GM23338 (cell line): ENCODE results near the gene MYO5C. TPM values are rescaled to one million over a fixed set of nuclear protein-coding genes. Genes with fewer than 3 reads are reported as not detected.
"Not testable (repeated sequence)": the region's sequence is repeated elsewhere in the genome, so short reads cannot be mapped to it uniquely, and the experiment has no call there.

Experiments used
- ATAC-seq: fragments of 200-7000 bp; cut with Tn5 transposase; 3 replicates; pipeline ENCODE4 v1.9.1; 2020
- DNase-seq: peaks from one replicate; pipeline ENCODE4 v3.0.0-alpha.2; 2015; ENCODE audit warnings: low spot score
- H2AFZ ChIP-seq: fragments of 200-600 bp; sonication (generic); 2 replicates; pipeline ENCODE4 v1.8.0; 2016; ENCODE audit warnings: antibody characterized with exemption, mild to moderate bottlenecking, moderate library complexity
- H3F3A ChIP-seq: fragments of 200-600 bp; sonication (generic); replicated peaks from 2 replicates; pipeline ENCODE4 v1.8.0; 2017; ENCODE audit warnings: antibody characterized with exemption, mixed run types, low read depth
- H3K27ac ChIP-seq: fragments of 200-600 bp; sonication (generic); 2 replicates; pipeline ENCODE4 v1.6.1; 2016; ENCODE audit warnings: low read depth
- H3K27me3 ChIP-seq: fragments of 200-600 bp; sonication (generic); 2 replicates; pipeline ENCODE4 v1.8.0; 2016; ENCODE audit warnings: mild to moderate bottlenecking, mixed run types, moderate library complexity; ENCODE audit not compliant: insufficient read depth
- H3K36me3 ChIP-seq: fragments of 200-600 bp; sonication (generic); 2 replicates; pipeline ENCODE4 v1.8.0; 2016; ENCODE audit warnings: mild to moderate bottlenecking; ENCODE audit not compliant: insufficient read depth
- H3K4me1 ChIP-seq: fragments of 200-600 bp; sonication (generic); 2 replicates; pipeline ENCODE4 v1.8.0; 2016; ENCODE audit warnings: mild to moderate bottlenecking, moderate library complexity; ENCODE audit not compliant: insufficient read depth
- H3K4me2 ChIP-seq: fragments of 200-600 bp; sonication (generic); 2 replicates; pipeline ENCODE4 v1.7.1; 2017; ENCODE audit warnings: mixed run types
- H3K4me3 ChIP-seq: fragments of 200-600 bp; sonication (generic); 2 replicates; pipeline ENCODE4 v1.6.1; 2016; ENCODE audit warnings: mixed run types
- H3K79me2 ChIP-seq: fragments of 200-600 bp; sonication (generic); replicated peaks from 2 replicates; pipeline ENCODE4 v1.8.0; 2017; ENCODE audit warnings: mild to moderate bottlenecking; ENCODE audit not compliant: insufficient read depth
- H3K9me2 ChIP-seq: fragments of 200-600 bp; sonication (generic); 2 replicates; pipeline ENCODE4 v1.8.0; 2017; ENCODE audit not compliant: insufficient read depth
- H4K20me1 ChIP-seq: fragments of 200-600 bp; sonication (generic); replicated peaks from 2 replicates; pipeline ENCODE4 v1.8.0; 2017; ENCODE audit warnings: mild to moderate bottlenecking; ENCODE audit not compliant: insufficient read depth
- H3K27ac Mint-ChIP-seq: 2 replicates; pipeline ENCODE4 v1.8.0; 2020; ENCODE audit warnings: inconsistent platforms, mild to moderate bottlenecking, moderate library complexity, mixed read lengths
- H3K27me3 Mint-ChIP-seq: 3 replicates; pipeline ENCODE4 v1.8.0; 2022; ENCODE audit warnings: low read depth, mild to moderate bottlenecking, moderate library complexity, mixed read lengths, inconsistent platforms; ENCODE audit not compliant: insufficient read depth, poor library complexity
- H3K36me3 Mint-ChIP-seq: 3 replicates; pipeline ENCODE4 v1.8.0; 2021; ENCODE audit warnings: low read depth, mild to moderate bottlenecking, inconsistent platforms, moderate library complexity, mixed read lengths
- H3K4me1 Mint-ChIP-seq: 3 replicates; pipeline ENCODE4 v1.8.0; 2020; ENCODE audit warnings: mild to moderate bottlenecking, inconsistent platforms, mixed read lengths
- H3K4me3 Mint-ChIP-seq: 3 replicates; pipeline ENCODE4 v1.8.0; 2021; ENCODE audit warnings: moderate library complexity, mild to moderate bottlenecking, inconsistent platforms, mixed read lengths
- H3K9me3 Mint-ChIP-seq: 3 replicates; pipeline ENCODE4 v1.8.0; 2020; ENCODE audit warnings: moderate library complexity, mild to moderate bottlenecking, inconsistent platforms, mixed read lengths
- ETS1 ChIP-seq: IDR thresholded peaks from 2 replicates; pipeline ENCODE4 v1.6.1; 2016; ENCODE audit warnings: antibody characterized with exemption
- NANOG ChIP-seq: IDR thresholded peaks from 2 replicates; pipeline ENCODE4 v1.6.1; 2016; ENCODE audit warnings: antibody characterized with exemption, borderline replicate concordance
- ZNF462 ChIP-seq: fragments of 250-450 bp; sonication (Bioruptor Pico); IDR thresholded peaks from 2 replicates; pipeline ENCODE4 v1.5.0; 2020; ENCODE audit warnings: mild to moderate bottlenecking, moderate library complexity
- polyA plus RNA-seq: library from polyadenylated mRNA; unstranded; fragments of >200 nt; fragmentation: Nextera tagmentation; extraction: Ambion mirVana; gene quantifications from 2 replicates; pipeline ENCODE4 v1.2.1, GENCODE V29; 2016
- total RNA-seq: library from RNA; depleted of rRNA; stranded (reverse); fragments of >200 nt; shearing (Covaris generic); gene quantifications from 2 replicates; pipeline ENCODE4 v1.2.3, GENCODE V29; 2014

The MYO5C gene
- total and polyA plus RNA-seq, 2 experiments from 2014 or later, result 7.9 to 28.8 TPM

GRCh38 chr15:52240166-52240565, 55.4 kb downstream of the MYO5C start (continued):
- TF ChIP-seq ZNF462 (CRISPR knock-in tag), result no peak
- TF ChIP-seq ETS1, result no peak
- TF ChIP-seq NANOG, result no peak

GRCh38 chr15:52238989-52239525, 56.5 kb downstream of the MYO5C start:
- DNase-seq, H3K4me1 Mint-ChIP-seq, H4K20me1 ChIP-seq, ATAC-seq, H2AFZ ChIP-seq, H3K9me2 ChIP-seq, H3K27me3 ChIP-seq, H3K9me3 Mint-ChIP-seq, H3F3A ChIP-seq, H3K4me3 Mint-ChIP-seq, H3K27me3 Mint-ChIP-seq, H3K27ac ChIP-seq, H3K27ac Mint-ChIP-seq, H3K4me2 ChIP-seq, H3K79me2 ChIP-seq, H3K4me3 ChIP-seq, H3K4me1 ChIP-seq: not testable (repeated sequence)
- H3K36me3 Mint-ChIP-seq, result peaks cover 58% of the 10 kb centered on the region
- peaks cover 19% of the 10 kb centered on the region for H3K36me3 ChIP-seq
